AG08396 (cell line): Measurements from ENCODE around the gene DNAJB2.
"Not testable (repeated sequence)": the region's sequence is repeated elsewhere in the genome, so short reads cannot be mapped to it uniquely, and the experiment has no call there.

Experiments used
- DNase-seq: peaks from one replicate; pipeline ENCODE4 v3.0.0; 2012; ENCODE audit warnings: low spot score, mixed read lengths

DNAJB2 gene

GRCh38 chr2:219300022-219300421 lies 20.9 kb downstream of the DNAJB2 start:
- DNase-seq = no peak

- DNase-seq = no peak
Observed at GRCh38 chr2:219302412-219302968, 23.3 kb downstream of the DNAJB2 start.

GRCh38 chr2:219304223-219304622 lies 25.1 kb downstream of the DNAJB2 start:
- no peak for DNase-seq

- DNase-seq = no peak
Observed at GRCh38 chr2:219306047-219306446, 26.9 kb downstream of the DNAJB2 start.

GRCh38 chr2:219308142-219309101 lies 29.3 kb downstream of the DNAJB2 start:
- peak; percentile 87 for DNase-seq

GRCh38 chr2:219309278-219309677 lies 30.1 kb downstream of the DNAJB2 start, which contains the start of gene PTPRN:
PTPRN (minus strand) TSS chr2:219309401; CDS start chr2:219309332, 69 bp downstream.
- DNase-seq = no peak

GRCh38 chr2:219312683-219313263 lies 33.6 kb downstream of the DNAJB2 start:
- DNase-seq = not testable (repeated sequence)

GRCh38 chr2:219314804-219315468 lies 35.8 kb downstream of the DNAJB2 start:
- DNase-seq = no peak

- no peak for DNase-seq
Observed at GRCh38 chr2:219323434-219323833, 44.3 kb downstream of the DNAJB2 start.

GRCh38 chr2:219325136-219325535 lies 46.0 kb downstream of the DNAJB2 start:
- no peak for DNase-seq

- DNase-seq = no peak
Observed at GRCh38 chr2:219325657-219326315, 46.6 kb downstream of the DNAJB2 start.

GRCh38 chr2:219327719-219328118 lies 48.6 kb downstream of the DNAJB2 start:
- no peak for DNase-seq

GRCh38 chr2:219331560-219332213 lies 52.5 kb downstream of the DNAJB2 start:
- peak; percentile 77 for DNase-seq

- no peak for DNase-seq
Observed at GRCh38 chr2:219332542-219332941, 53.4 kb downstream of the DNAJB2 start, which contains the start of gene RESP18. RESP18 (minus strand) TSS chr2:219332744.

- no peak for DNase-seq
Observed at GRCh38 chr2:219334076-219334475, 54.9 kb downstream of the DNAJB2 start.

GRCh38 chr2:219335373-219335786 lies 56.2 kb downstream of the DNAJB2 start:
- no peak for DNase-seq
